Psoas muscle (tissue), 8 donors: ENCODE results near the gene MTOR. TPM values are rescaled to one million over a fixed set of nuclear protein-coding genes. Genes with fewer than 3 reads are reported as not detected.

Source experiments
- ATAC-seq, 4 donors: fragments of 200-7000 bp; cut with Tn5 transposase; one replicate each; pipeline ENCODE4 v1.9.1; 2020; ENCODE audit warnings: moderate library complexity in 3 of 4, mild to moderate bottlenecking in 2 of 4
- DNase-seq, 2 donors: peaks; one replicate each; pipeline ENCODE4 v3.0.0-alpha.2; 2020
- H3K27ac ChIP-seq: fragments of 200-600 bp; one replicate; pipeline ENCODE4 v1.8.0; 2022
- H3K27me3 ChIP-seq, 3 donors: fragments of 200-600 bp in 1 of 3; one replicate each; pipeline versions ENCODE4 v1.6.1 to v1.8.0; 2013 to 2022; ENCODE audit warnings: low read length in 2 of 3, mild to moderate bottlenecking in 2 of 3, moderate library complexity in 1 of 3; ENCODE audit not compliant: insufficient read depth in 3 of 3
- H3K36me3 ChIP-seq, 2 donors: fragments of 200-600 bp in 1 of 2; one replicate each; pipeline versions ENCODE4 v1.6.1 to v1.8.0; 2013 to 2022; ENCODE audit warnings: low read depth in 1 of 2, mild to moderate bottlenecking in 1 of 2, moderate library complexity in 1 of 2; ENCODE audit not compliant: insufficient read depth in 1 of 2
- H3K4me1 ChIP-seq: fragments of 200-600 bp; one replicate; pipeline ENCODE4 v1.8.0; 2022
- H3K4me3 ChIP-seq: fragments of 200-600 bp; one replicate; pipeline ENCODE4 v1.8.0; 2022; ENCODE audit warnings: mild to moderate bottlenecking
- H3K9me3 ChIP-seq: fragments of 200-600 bp; one replicate; pipeline ENCODE4 v1.8.0; 2022
- WGBS, 3 donors: extraction: QIAGEN DNeasy Blood & Tissue Kit; methylation state at CpG; one replicate each; pipeline versions ENCODE4 v1.1.6 to v1.1.7; 2013; 5-methylcytosine and 5-hydroxymethylcytosine counted together
- intact Hi-C, 2 donors: fragments of 100-400 bp; cut with DNase I; formaldehyde crosslinking; loops; one replicate each; pipeline versions ENCODE4 v1.11.0 to v1.14.2; 2022
- polyA plus RNA-seq, 3 donors: library from polyadenylated mRNA; stranded (reverse); fragments of 200-250 nt; gene quantifications; one replicate each; pipeline ENCODE4 v1.2.3, GENCODE V29; 2013
- total RNA-seq, 4 donors: library from RNA; stranded (reverse); fragmentation: NEBNext Ultra II Directional in 2 of 4; extraction: Animal tissue kit (Norgen Biotek cat#: 25700) in 2 of 4; gene quantifications; one replicate each; pipeline versions ENCODE4 v1.2.1 to v1.2.4, GENCODE V29; 2021 to 2023
- TF ChIP-seq, protein P1 (sequence below): fragments of 200-600 bp; IDR thresholded peaks from one replicate; pipeline ENCODE4 v1.8.0; 2022; ENCODE audit warnings: antibody characterized with exemption
- donor health status: healthy with polysubstance abuse.
- donor health status: DM: no; HTN: no; CAD: no; lungs with moderate emphysema.
- donor health status: Bipolar disorder and iron deficiency.
- donor health status: healthy.
- donor health status: DM: yes; HTN: yes; CAD: no.
- donor health status: DM: no; HTN: no; CAD: no.
- donor health status: DM: no; HTN: no; CAD: no.
- donor health status: DM: yes; HTN: yes; CAD: no.

Gene MTOR
- total and polyA plus RNA-seq, 7 donors = 24.0 to 50.8 (median 44.0) TPM

DNA sequence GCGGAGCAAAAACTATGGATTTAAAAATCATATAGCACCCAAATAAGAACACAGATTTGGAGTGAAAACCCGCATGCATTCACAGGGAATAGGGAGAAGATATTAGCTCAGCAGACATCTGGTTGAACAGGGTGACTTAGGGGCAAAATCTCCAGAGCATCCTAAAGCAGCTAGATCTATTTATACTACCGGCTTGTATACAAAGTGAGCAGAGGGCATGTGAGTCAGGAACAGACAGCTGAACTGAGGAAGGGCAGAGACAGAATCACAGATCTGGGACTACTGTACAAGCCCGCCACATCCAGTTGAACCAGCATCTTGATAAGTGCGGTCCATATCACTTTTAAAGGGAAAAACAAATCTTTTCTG lies 127.5 kb downstream of the MTOR start:
- no peak overlapping the region for H3K4me3 ChIP-seq
- peaks cover 20 to 92% of the 10 kb centered on the region in 2 donors for H3K36me3 ChIP-seq
- TF ChIP-seq, protein P1, sequence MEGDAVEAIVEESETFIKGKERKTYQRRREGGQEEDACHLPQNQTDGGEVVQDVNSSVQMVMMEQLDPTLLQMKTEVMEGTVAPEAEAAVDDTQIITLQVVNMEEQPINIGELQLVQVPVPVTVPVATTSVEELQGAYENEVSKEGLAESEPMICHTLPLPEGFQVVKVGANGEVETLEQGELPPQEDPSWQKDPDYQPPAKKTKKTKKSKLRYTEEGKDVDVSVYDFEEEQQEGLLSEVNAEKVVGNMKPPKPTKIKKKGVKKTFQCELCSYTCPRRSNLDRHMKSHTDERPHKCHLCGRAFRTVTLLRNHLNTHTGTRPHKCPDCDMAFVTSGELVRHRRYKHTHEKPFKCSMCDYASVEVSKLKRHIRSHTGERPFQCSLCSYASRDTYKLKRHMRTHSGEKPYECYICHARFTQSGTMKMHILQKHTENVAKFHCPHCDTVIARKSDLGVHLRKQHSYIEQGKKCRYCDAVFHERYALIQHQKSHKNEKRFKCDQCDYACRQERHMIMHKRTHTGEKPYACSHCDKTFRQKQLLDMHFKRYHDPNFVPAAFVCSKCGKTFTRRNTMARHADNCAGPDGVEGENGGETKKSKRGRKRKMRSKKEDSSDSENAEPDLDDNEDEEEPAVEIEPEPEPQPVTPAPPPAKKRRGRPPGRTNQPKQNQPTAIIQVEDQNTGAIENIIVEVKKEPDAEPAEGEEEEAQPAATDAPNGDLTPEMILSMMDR = no peak
- intact Hi-C loops = no loop called here
- no peaks in the 10 kb centered on the region for H3K4me1 ChIP-seq
- no peak overlapping the region for H3K27ac ChIP-seq
- 65 to 72% (median 65%) methylated on average over 5 of the region's 5 CpGs for WGBS, 3 donors
- ATAC-seq = peak in 2 of 4 donors; percentile 52 to 70
- H3K9me3 ChIP-seq = no peaks in the 10 kb centered on the region
- DNase-seq = no peak
- no peaks in the 10 kb centered on the region for H3K27me3 ChIP-seq

GRCh38 chr1:11134251-11134897 lies 128.0 kb downstream of the MTOR start:
- Histone ChIP-seq H3K4me1 (no peaks in the 10 kb centered on the region), H3K27ac (no peak overlapping the region), H3K27me3 (no peaks in the 10 kb centered on the region), H3K9me3 (no peaks in the 10 kb centered on the region), H3K4me3 (no peak overlapping the region), H3K36me3 (peaks cover 20 to 92% of the 10 kb centered on the region in 2 donors)
- DNase-seq = peak in 1 of 2 donors; percentile 58
- TF ChIP-seq, protein P1 = no peak
- WGBS, 3 donors = 47 to 55% (median 53%) methylated on average over 5 of the region's 5 CpGs
- intact Hi-C loops = no loop called here
- ATAC-seq = peak in 2 of 4 donors; percentile 24 to 52

DNA sequence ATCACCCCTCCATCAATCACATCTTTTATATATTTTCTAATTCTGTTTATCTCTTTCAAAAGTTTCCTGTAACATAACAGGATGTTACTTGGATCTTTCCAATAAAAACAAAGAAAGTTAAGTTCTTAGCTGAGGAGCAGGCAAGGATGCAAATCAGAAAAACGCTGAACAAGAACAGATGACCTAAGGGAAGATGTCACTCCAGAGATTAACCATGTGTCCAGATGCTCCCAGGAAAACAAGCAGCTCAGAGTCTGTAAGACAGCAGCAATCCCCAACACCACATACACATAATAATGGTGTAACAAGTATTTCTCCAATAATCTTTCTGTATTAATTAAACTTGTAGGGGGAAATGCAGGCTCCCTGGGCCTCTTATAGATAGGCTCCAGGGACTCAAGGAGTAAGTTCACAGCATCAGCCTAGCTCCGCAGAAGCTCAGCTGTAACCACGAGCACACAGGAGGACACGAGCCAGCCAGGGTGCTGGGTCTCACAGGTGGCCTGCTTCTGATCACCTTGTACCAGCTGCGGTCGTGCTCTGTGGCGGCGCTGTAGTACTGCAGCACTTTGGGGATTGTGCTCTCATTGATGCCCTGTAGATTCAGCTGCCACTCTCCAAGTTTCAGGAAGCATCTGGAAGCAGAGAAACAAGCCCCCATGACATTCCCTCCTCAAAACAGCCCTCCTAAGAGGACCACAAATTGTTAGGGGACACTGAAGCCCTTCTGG lies 129.6 kb downstream of the MTOR start:
- intact Hi-C loops = no loop called here
- 79 to 86% (median 86%) methylated on average over 8 of the region's 8 CpGs for WGBS, 3 donors

DNA sequence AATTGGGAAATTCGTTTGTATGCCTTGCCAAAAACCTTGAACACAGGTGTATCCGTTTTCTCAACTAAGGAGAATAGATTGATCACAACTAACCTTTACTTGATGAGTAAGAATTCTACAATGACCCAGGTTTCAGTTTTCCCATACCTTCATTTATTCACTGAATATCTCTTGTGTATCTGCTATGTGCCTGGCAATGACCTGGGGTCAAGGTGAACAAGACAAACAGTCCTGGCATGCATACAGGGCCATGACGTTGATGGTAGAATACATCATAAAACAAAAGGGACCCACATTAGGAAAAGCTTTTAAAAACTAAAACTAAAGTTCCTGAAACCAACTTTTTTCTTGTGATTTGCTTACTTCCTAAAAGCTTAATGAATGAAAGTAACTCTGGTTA lies 130.5 kb downstream of the MTOR start:
- H3K4me1 ChIP-seq = no peaks in the 10 kb centered on the region
- no peak overlapping the region for H3K27ac ChIP-seq
- intact Hi-C loops = no loop called here
- TF ChIP-seq, protein P1 = no peak
- no peak for ATAC-seq
- peaks cover 11 to 92% of the 10 kb centered on the region in 2 donors for H3K36me3 ChIP-seq
- H3K4me3 ChIP-seq = no peak overlapping the region
- no peaks in the 10 kb centered on the region for H3K9me3 ChIP-seq
- DNase-seq = no peak
- H3K27me3 ChIP-seq = no peaks in the 10 kb centered on the region
- 74 to 75% (median 75%) methylated on average over 3 of the region's 3 CpGs for WGBS, 3 donors

More for the DNA sequence above, 129.6 kb downstream of the MTOR start:
- DNase-seq = no peak
- H3K36me3 ChIP-seq = peaks cover 12 to 92% of the 10 kb centered on the region in 2 donors
- no peak for ATAC-seq
- no peak overlapping the region for H3K27ac ChIP-seq
- TF ChIP-seq, protein P1 = no peak
- no peaks in the 10 kb centered on the region for H3K9me3 ChIP-seq
- no peaks in the 10 kb centered on the region for H3K4me1 ChIP-seq
- H3K4me3 ChIP-seq = no peak overlapping the region
- H3K27me3 ChIP-seq = no peaks in the 10 kb centered on the region
